Ectodermal cell (in vitro differentiated cells): Measurements from ENCODE around the gene MAD1L1. TPM values are rescaled to one million over a fixed set of nuclear protein-coding genes. Genes with fewer than 3 reads are reported as not detected.

Experiments used
- H3K27ac ChIP-seq: 2 replicates; pipeline ENCODE4 v1.7.0; 2013; ENCODE audit warnings: mild to moderate bottlenecking, low read depth, low read length; ENCODE audit not compliant: insufficient read depth, poor library complexity, severe bottlenecking
- H3K27me3 ChIP-seq: 2 replicates; pipeline ENCODE4 v1.7.0; 2013; ENCODE audit warnings: mild to moderate bottlenecking, low read length; ENCODE audit not compliant: insufficient read depth, control insufficient read depth, poor library complexity, severe bottlenecking
- H3K36me3 ChIP-seq: one replicate; pipeline ENCODE4 v1.7.0; 2013; ENCODE audit warnings: low read length; ENCODE audit not compliant: control insufficient read depth, insufficient read depth
- H3K4me1 ChIP-seq: one replicate; pipeline ENCODE4 v1.7.0; 2013; ENCODE audit warnings: low read length; ENCODE audit not compliant: control insufficient read depth, insufficient read depth
- H3K4me3 ChIP-seq: 2 replicates; pipeline ENCODE4 v1.7.0; 2013; ENCODE audit warnings: low read depth, low read length, control low read depth; ENCODE audit not compliant: insufficient read depth
- H3K9me3 ChIP-seq: 2 replicates; pipeline ENCODE4 v1.7.0; 2013; ENCODE audit warnings: mild to moderate bottlenecking, low read length, moderate library complexity; ENCODE audit not compliant: control insufficient read depth
- WGBS, 2 experiments: methylation state at CpG; one replicate each; pipeline ENCODE4 v1.1.7; 2013; ENCODE audit warnings: missing lambda C conversion rate in 2 of 2; 5-methylcytosine and 5-hydroxymethylcytosine counted together
- polyA plus RNA-seq, 4 experiments: library from polyadenylated mRNA; stranded (reverse); fragments of 50-300 nt; gene quantifications; one replicate each; pipeline ENCODE4 v1.2.3, GENCODE V29; 2013

Gene MAD1L1
- polyA plus RNA-seq (2013, experiment 1 of 4) = 36.4 TPM
- 32.1 TPM for polyA plus RNA-seq (2013, experiment 2 of 4)
- 30.1 TPM for polyA plus RNA-seq (2013, experiment 3 of 4)
- polyA plus RNA-seq (2013, experiment 4 of 4) = 30.1 TPM

GRCh38 chr7:2232766-2233520, at the start of gene MAD1L1:
TSS of gene MAD1L1 (minus strand) at chr7:2232945. CDS start at chr7:2230133, 2,812 bp downstream.
- Histone ChIP-seq H3K27ac (peak within 1 kb of the TSS; percentile 17), H3K9me3 (no peaks in the 10 kb centered on the region), H3K4me3 (peak within 1 kb of the TSS; percentile 89), H3K4me1 (no peaks in the 10 kb centered on the region), H3K36me3 (peaks cover 36% of the 10 kb centered on the region), H3K27me3 (no peaks in the 10 kb centered on the region)
- 0% methylated on average over 63 of the region's 63 CpGs for WGBS, 2 experiments

- Histone ChIP-seq H3K9me3 (no peaks in the 10 kb centered on the region), H3K36me3 (no peaks in the 10 kb centered on the region), H3K27ac (no peak overlapping the region), H3K4me1 (no peaks in the 10 kb centered on the region), H3K4me3 (no peak overlapping the region), H3K27me3 (no peaks in the 10 kb centered on the region)
- 79 to 80% methylated on average over 14 of the region's 14 CpGs for whole genome bisulfite sequencing, 2 experiments
Measured at GRCh38 chr7:2282185-2282751, 49.5 kb upstream of the MAD1L1 start.

GRCh38 chr7:2281541-2281940, 48.8 kb upstream of the MAD1L1 start:
- Histone ChIP-seq H3K27me3 (no peaks in the 10 kb centered on the region), H3K4me3 (no peak overlapping the region), H3K4me1 (no peaks in the 10 kb centered on the region), H3K9me3 (no peaks in the 10 kb centered on the region), H3K36me3 (no peaks in the 10 kb centered on the region), H3K27ac (no peak overlapping the region)
- 89 to 92% methylated on average over 9 of the region's 9 CpGs for WGBS, 2 experiments

GRCh38 chr7:2280424-2280823, 47.7 kb upstream of the MAD1L1 start:
- Histone ChIP-seq H3K9me3 (no peaks in the 10 kb centered on the region), H3K4me1 (no peaks in the 10 kb centered on the region), H3K36me3 (no peaks in the 10 kb centered on the region), H3K27me3 (no peaks in the 10 kb centered on the region), H3K4me3 (no peak overlapping the region), H3K27ac (no peak overlapping the region)
- 90 to 98% methylated on average over 2 of the region's 2 CpGs for WGBS, 2 experiments

- WGBS, 2 experiments = 85 to 97% methylated on average over 4 of the region's 4 CpGs
- H3K9me3 ChIP-seq = no peaks in the 10 kb centered on the region
- H3K27me3 ChIP-seq = no peaks in the 10 kb centered on the region
- no peaks in the 10 kb centered on the region for H3K4me1 ChIP-seq
- H3K27ac ChIP-seq = no peak overlapping the region
- H3K36me3 ChIP-seq = no peaks in the 10 kb centered on the region
- no peak overlapping the region for H3K4me3 ChIP-seq
Measured at GRCh38 chr7:2279896-2280295, 47.2 kb upstream of the MAD1L1 start.

GRCh38 chr7:2278026-2278425, 45.3 kb upstream of the MAD1L1 start:
- Histone ChIP-seq H3K36me3 (no peaks in the 10 kb centered on the region), H3K4me1 (no peaks in the 10 kb centered on the region), H3K27ac (no peak overlapping the region), H3K27me3 (no peaks in the 10 kb centered on the region), H3K9me3 (no peaks in the 10 kb centered on the region), H3K4me3 (no peak overlapping the region)
- WGBS, 2 experiments = 92 to 94% methylated on average over 11 of the region's 11 CpGs

- 91 to 93% methylated on average over 18 of the region's 18 CpGs for WGBS, 2 experiments
- Histone ChIP-seq H3K9me3 (no peaks in the 10 kb centered on the region), H3K27ac (no peak overlapping the region), H3K27me3 (no peaks in the 10 kb centered on the region), H3K4me3 (no peak overlapping the region), H3K36me3 (no peaks in the 10 kb centered on the region), H3K4me1 (no peaks in the 10 kb centered on the region)
Measured at GRCh38 chr7:2276107-2276506, 43.4 kb upstream of the MAD1L1 start.

- Histone ChIP-seq H3K9me3 (no peaks in the 10 kb centered on the region), H3K4me3 (no peak overlapping the region), H3K4me1 (peaks cover 8% of the 10 kb centered on the region), H3K27me3 (no peaks in the 10 kb centered on the region), H3K36me3 (no peaks in the 10 kb centered on the region), H3K27ac (no peak overlapping the region)
- WGBS, 2 experiments = 90% methylated on average over 18 of the region's 18 CpGs
Measured at GRCh38 chr7:2275101-2275500, 42.4 kb upstream of the MAD1L1 start.

- 85 to 89% methylated on average over 7 of the region's 7 CpGs for WGBS, 2 experiments
- Histone ChIP-seq H3K9me3 (no peaks in the 10 kb centered on the region), H3K27ac (no peak overlapping the region), H3K27me3 (no peaks in the 10 kb centered on the region), H3K4me1 (peaks cover 12% of the 10 kb centered on the region), H3K4me3 (no peak overlapping the region), H3K36me3 (no peaks in the 10 kb centered on the region)
Measured at GRCh38 chr7:2274666-2275065, 41.9 kb upstream of the MAD1L1 start.

GRCh38 chr7:2273866-2274265, 41.1 kb upstream of the MAD1L1 start:
- H3K36me3 ChIP-seq = no peaks in the 10 kb centered on the region
- peaks cover 14% of the 10 kb centered on the region for H3K4me1 ChIP-seq
- H3K27me3 ChIP-seq = no peaks in the 10 kb centered on the region
- H3K27ac ChIP-seq = no peak overlapping the region
- H3K4me3 ChIP-seq = no peak overlapping the region
- H3K9me3 ChIP-seq = no peaks in the 10 kb centered on the region
- WGBS, 2 experiments = 96 to 97% methylated on average over 20 of the region's 20 CpGs
